Measurements from ENCODE around the gene INSIG1.
A peak's percentile ranks its signal among the peaks of the same experiment; 100 is the strongest.

GRCh38 chr7:155280446-155281397, 17.0 kb upstream of the INSIG1 start:
- no peak for TF ChIP-seq CTCF (IDR thresholded peaks at IDR 0.05; ENCODE audit: extremely low read depth in 1 of 2, insufficient read depth in 1 of 2, low read depth in 1 of 2, low read length in 2 of 2)
- no peak for TF ChIP-seq POLR2A (IDR thresholded peaks at IDR 0.05; ENCODE audit: low read depth, low read length)
- TF ChIP-seq POLR2AphosphoS5 (IDR thresholded peaks at IDR 0.05; ENCODE audit: insufficient read depth, low read depth, low read length): no peak
- no peak for TF ChIP-seq MYC (IDR thresholded peaks at IDR 0.05; ENCODE audit: low read depth, low read length)
- no peak for TF ChIP-seq EZH2 (IDR thresholded peaks at IDR 0.05; ENCODE audit: borderline replicate concordance, low read depth, low read length, severe bottlenecking)
- TF ChIP-seq MAX (IDR thresholded peaks at IDR 0.05; ENCODE audit: insufficient read depth, insufficient read length): no peak
- no peak for TF ChIP-seq JUN (IDR thresholded peaks at IDR 0.05; ENCODE audit: borderline replicate concordance, insufficient read depth, insufficient read length, low read depth)
- TF ChIP-seq FOS (IDR thresholded peaks at IDR 0.05; ENCODE audit: borderline replicate concordance, insufficient read depth, low read length): peak; percentile 40
